ENCODE data around the gene TBC1D9B. TPM values are rescaled to one million over a fixed set of nuclear protein-coding genes. Genes with fewer than 3 reads are reported as not detected.

The TBC1D9B gene
- total and polyA plus RNA-seq, 2 donors (not counting 1 experiment from before 2014, with no cell fraction given) = 48.7 to 50.4 TPM

DNA sequence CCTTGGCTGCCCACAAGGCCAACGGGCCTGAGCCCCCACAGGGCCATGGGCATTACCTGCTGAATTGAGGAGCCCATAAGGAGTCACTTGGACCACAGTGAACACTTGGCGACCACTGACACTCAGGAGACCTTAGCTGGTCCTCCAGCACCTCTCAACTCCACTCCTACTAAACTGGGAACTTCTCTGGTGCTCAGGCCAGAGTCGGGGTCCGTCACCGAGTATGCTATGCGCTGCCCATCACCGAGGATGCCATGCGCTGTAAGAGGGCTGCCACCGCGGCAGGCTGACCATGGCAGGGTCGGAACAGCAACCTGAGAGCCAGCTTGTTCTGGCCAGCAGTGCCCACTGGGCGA lies 87.6 kb downstream of the TBC1D9B start:
- H3K79me2 ChIP-seq (ENCODE audit: control insufficient read depth, insufficient read depth, low read length) = peaks cover 43% of the 10 kb centered on the region
- H3K36me3 ChIP-seq (ENCODE audit: control insufficient read depth, insufficient read depth, low read length) = peaks cover 24% of the 10 kb centered on the region
- no peaks in the 10 kb centered on the region for H3K9me3 ChIP-seq (ENCODE audit: control insufficient read depth, insufficient read depth, low read depth, low read length)
- H4K20me1 ChIP-seq (ENCODE audit: control insufficient read depth, extremely low read depth, insufficient read depth, low read length) = peaks cover 8% of the 10 kb centered on the region
- TF ChIP-seq, protein P1, sequence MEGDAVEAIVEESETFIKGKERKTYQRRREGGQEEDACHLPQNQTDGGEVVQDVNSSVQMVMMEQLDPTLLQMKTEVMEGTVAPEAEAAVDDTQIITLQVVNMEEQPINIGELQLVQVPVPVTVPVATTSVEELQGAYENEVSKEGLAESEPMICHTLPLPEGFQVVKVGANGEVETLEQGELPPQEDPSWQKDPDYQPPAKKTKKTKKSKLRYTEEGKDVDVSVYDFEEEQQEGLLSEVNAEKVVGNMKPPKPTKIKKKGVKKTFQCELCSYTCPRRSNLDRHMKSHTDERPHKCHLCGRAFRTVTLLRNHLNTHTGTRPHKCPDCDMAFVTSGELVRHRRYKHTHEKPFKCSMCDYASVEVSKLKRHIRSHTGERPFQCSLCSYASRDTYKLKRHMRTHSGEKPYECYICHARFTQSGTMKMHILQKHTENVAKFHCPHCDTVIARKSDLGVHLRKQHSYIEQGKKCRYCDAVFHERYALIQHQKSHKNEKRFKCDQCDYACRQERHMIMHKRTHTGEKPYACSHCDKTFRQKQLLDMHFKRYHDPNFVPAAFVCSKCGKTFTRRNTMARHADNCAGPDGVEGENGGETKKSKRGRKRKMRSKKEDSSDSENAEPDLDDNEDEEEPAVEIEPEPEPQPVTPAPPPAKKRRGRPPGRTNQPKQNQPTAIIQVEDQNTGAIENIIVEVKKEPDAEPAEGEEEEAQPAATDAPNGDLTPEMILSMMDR (conservative IDR thresholded peaks at IDR 0.05 in 1 of 2, IDR thresholded peaks at IDR 0.05 in 1 of 2; ENCODE audit: low read depth in 1 of 2, low read length in 2 of 2) = no peak
- TF ChIP-seq EZH2 (IDR thresholded peaks at IDR 0.05; ENCODE audit: low read length, missing control alignments) = no peak
- peak overlapping the region; percentile 79 for H3K27ac ChIP-seq (ENCODE audit: insufficient read depth, low read length)
- peaks cover 39% of the 10 kb centered on the region for H3K4me1 ChIP-seq (ENCODE audit: control insufficient read depth, extremely low read depth, insufficient read depth, low read length)
- no peak overlapping the region for H2AFZ ChIP-seq (ENCODE audit: low read length)
- DNase-seq (ENCODE audit: low read depth in 2 of 2) = no peak
- H3K27me3 ChIP-seq (ENCODE audit: control insufficient read depth, insufficient read depth, low read length) = no peaks in the 10 kb centered on the region
- peak overlapping the region; percentile 44 for H3K4me2 ChIP-seq (ENCODE audit: extremely low read depth, insufficient read depth, low read length)
- H3K9ac ChIP-seq (ENCODE audit: insufficient read depth, low read length) = peak overlapping the region; percentile 93
- peak overlapping the region; percentile 22 to 96 (median 85) for H3K4me3 ChIP-seq (replicated peaks in 1 of 4; ENCODE audit: control extremely low read depth in 1 of 4, insufficient read depth in 1 of 4, low read depth in 3 of 4, low read length in 4 of 4)

DNA sequence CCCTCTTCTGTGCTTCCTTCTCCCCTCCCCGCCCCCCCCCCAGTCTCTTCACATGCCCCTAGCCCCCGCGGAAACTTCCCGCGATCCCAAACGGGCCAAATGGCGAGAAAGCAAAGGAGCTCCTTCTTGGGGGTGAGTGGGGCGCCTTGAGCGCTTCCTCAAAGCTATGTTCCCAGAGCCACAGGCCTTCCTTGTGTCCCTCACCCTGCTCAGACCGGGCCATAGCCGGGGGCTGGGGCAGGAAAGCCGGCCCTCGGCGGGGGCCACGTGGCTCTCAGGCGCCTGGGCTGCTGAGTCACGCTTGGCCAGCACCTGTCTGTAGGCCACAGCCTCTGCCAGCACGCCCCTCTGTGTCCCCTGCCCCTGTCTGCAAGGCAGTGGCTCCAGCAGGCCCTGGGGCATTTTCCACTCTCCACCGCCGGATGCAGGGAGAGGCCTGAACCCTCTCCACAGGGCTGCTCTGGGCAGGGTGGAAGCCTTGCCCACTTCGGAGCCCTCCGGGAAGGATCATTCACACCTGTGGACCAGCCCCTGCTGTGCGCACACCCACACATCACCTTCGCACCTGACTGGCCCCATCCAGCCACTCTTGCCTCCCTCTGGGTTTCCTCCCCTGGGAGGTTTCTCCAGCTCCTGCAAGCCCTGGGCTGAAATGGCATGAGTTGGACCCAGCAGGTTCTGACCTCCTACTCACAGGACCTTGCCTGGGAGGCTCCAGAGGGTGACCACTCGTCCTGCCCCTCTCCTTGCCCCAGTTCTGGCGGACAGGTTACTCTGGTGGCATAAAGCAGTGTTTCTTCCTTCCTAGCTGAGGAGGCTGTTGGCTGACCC lies 88.2 kb downstream of the TBC1D9B start:
- peak overlapping the region; percentile 53 for H3K9ac ChIP-seq (ENCODE audit: insufficient read depth, low read length)
- peak overlapping the region; percentile 79 for H3K27ac ChIP-seq (ENCODE audit: insufficient read depth, low read length)
- H3K4me3 ChIP-seq (replicated peaks in 1 of 4; ENCODE audit: control extremely low read depth in 1 of 4, insufficient read depth in 1 of 4, low read depth in 3 of 4, low read length in 4 of 4) = peak overlapping the region in 2 of 4 experiments; percentile 14 to 85
- peaks cover 39% of the 10 kb centered on the region for H3K4me1 ChIP-seq (ENCODE audit: control insufficient read depth, extremely low read depth, insufficient read depth, low read length)
- H3K36me3 ChIP-seq (ENCODE audit: control insufficient read depth, insufficient read depth, low read length) = peaks cover 20% of the 10 kb centered on the region
- no peaks in the 10 kb centered on the region for H3K27me3 ChIP-seq (ENCODE audit: control insufficient read depth, insufficient read depth, low read length)
- DNase-seq (ENCODE audit: low read depth in 2 of 2) = peak; percentile 75
- peaks cover 8% of the 10 kb centered on the region for H4K20me1 ChIP-seq (ENCODE audit: control insufficient read depth, extremely low read depth, insufficient read depth, low read length)
- peak overlapping the region; percentile 64 for H3K4me2 ChIP-seq (ENCODE audit: extremely low read depth, insufficient read depth, low read length)
- TF ChIP-seq EZH2 (IDR thresholded peaks at IDR 0.05; ENCODE audit: low read length, missing control alignments) = no peak
- TF ChIP-seq, protein P1 (conservative IDR thresholded peaks at IDR 0.05 in 1 of 2, IDR thresholded peaks at IDR 0.05 in 1 of 2; ENCODE audit: low read depth in 1 of 2, low read length in 2 of 2) = no peak
- H3K9me3 ChIP-seq (ENCODE audit: control insufficient read depth, insufficient read depth, low read depth, low read length) = no peaks in the 10 kb centered on the region
- no peak overlapping the region for H2AFZ ChIP-seq (ENCODE audit: low read length)
- peaks cover 38% of the 10 kb centered on the region for H3K79me2 ChIP-seq (ENCODE audit: control insufficient read depth, insufficient read depth, low read length)

DNA sequence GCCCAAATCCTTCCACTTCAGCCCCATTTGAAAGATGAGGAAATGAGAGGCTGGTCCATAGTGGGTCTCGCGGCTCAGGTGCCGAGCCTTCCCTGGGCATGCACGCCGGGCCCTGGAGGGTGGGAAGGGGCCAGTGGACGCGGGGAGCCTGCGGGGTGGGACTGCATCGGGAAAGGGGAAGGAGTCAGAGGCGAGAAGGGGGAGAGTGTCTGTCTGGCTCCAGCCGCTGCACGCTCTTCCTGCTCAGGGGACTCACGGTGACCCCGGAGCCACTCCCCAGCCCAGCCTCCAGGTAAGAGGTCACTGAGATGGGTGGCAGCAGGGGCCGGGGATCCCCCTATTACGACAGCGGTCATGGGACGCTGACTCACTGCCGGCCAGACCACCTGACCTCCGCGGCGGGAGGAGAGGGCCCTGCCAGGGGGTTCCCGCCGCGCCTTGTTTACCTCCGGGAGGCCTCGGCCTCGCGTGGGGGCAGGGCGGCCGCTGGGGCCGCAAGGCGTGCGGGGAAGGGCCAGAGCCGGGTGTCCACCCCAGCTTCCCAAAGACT lies 88.9 kb downstream of the TBC1D9B start:
- peaks cover 13% of the 10 kb centered on the region for H3K36me3 ChIP-seq (ENCODE audit: control insufficient read depth, insufficient read depth, low read length)
- no peaks in the 10 kb centered on the region for H3K27me3 ChIP-seq (ENCODE audit: control insufficient read depth, insufficient read depth, low read length)
- H3K4me1 ChIP-seq (ENCODE audit: control insufficient read depth, extremely low read depth, insufficient read depth, low read length) = peaks cover 34% of the 10 kb centered on the region
- no peak overlapping the region for H2AFZ ChIP-seq (ENCODE audit: low read length)
- peak overlapping the region; percentile 63 for H3K4me2 ChIP-seq (ENCODE audit: extremely low read depth, insufficient read depth, low read length)
- peak overlapping the region; percentile 53 for H3K9ac ChIP-seq (ENCODE audit: insufficient read depth, low read length)
- no peak for TF ChIP-seq EZH2 (IDR thresholded peaks at IDR 0.05; ENCODE audit: low read length, missing control alignments)
- TF ChIP-seq, protein P1 (conservative IDR thresholded peaks at IDR 0.05 in 1 of 2, IDR thresholded peaks at IDR 0.05 in 1 of 2; ENCODE audit: low read depth in 1 of 2, low read length in 2 of 2) = no peak
- H4K20me1 ChIP-seq (ENCODE audit: control insufficient read depth, extremely low read depth, insufficient read depth, low read length) = peaks cover 8% of the 10 kb centered on the region
- H3K79me2 ChIP-seq (ENCODE audit: control insufficient read depth, insufficient read depth, low read length) = peaks cover 31% of the 10 kb centered on the region
- H3K27ac ChIP-seq (ENCODE audit: insufficient read depth, low read length) = peak overlapping the region; percentile 79
- H3K9me3 ChIP-seq (ENCODE audit: control insufficient read depth, insufficient read depth, low read depth, low read length) = no peaks in the 10 kb centered on the region
- peak; percentile 90 to 96 for DNase-seq (ENCODE audit: low read depth in 2 of 2)
- peak overlapping the region in 1 of 4 experiments; percentile 85 for H3K4me3 ChIP-seq (replicated peaks in 1 of 4; ENCODE audit: control extremely low read depth in 1 of 4, insufficient read depth in 1 of 4, low read depth in 3 of 4, low read length in 4 of 4)
